ENCODE data around the gene GALNT2. TPM values are rescaled to one million over a fixed set of nuclear protein-coding genes. Genes with fewer than 3 reads are reported as not detected.

GALNT2 gene
- total and polyA plus RNA-seq, 2 experiments from 2014 or later: 17.8 to 48.3 TPM

- TF ChIP-seq ZNF462 (CRISPR knock-in tag; IDR thresholded peaks at IDR 0.05) (no peak), ETS1 (IDR thresholded peaks at IDR 0.05) (no peak), EZH2 (IDR thresholded peaks at IDR 0.05; ENCODE audit: low read depth, unreplicated experiment) (no peak), ZNF331 (CRISPR knock-in tag; IDR thresholded peaks at IDR 0.05; ENCODE audit: low read depth) (no peak), CTCF (conservative IDR thresholded peaks at IDR 0.05; ENCODE audit: low read depth in 2 of 2) (no peak), CREB1 (CRISPR knock-in tag; IDR thresholded peaks at IDR 0.05; ENCODE audit: low read depth) (no peak), POLR2AphosphoS5 (IDR thresholded peaks at IDR 0.05; ENCODE audit: low read depth) (no peak), NANOG (IDR thresholded peaks at IDR 0.05; ENCODE audit: borderline replicate concordance) (no peak), JUNB (IDR thresholded peaks at IDR 0.05; ENCODE audit: unreplicated experiment) (no peak)
Measured at GRCh38 chr1:230228236-230228897, 161.3 kb downstream of the GALNT2 start (continued).

Measured in GM23338 (cell line).